Keratinocyte (primary cell): Measurements from ENCODE around the gene NPAS3.

Experiments
- EZH2 ChIP-seq: IDR thresholded peaks from one replicate; pipeline ENCODE4 v1.6.1; 2012; ENCODE audit warnings: inconsistent platforms, mild to moderate bottlenecking, low read length, moderate library complexity
- TF ChIP-seq, protein P1 (sequence below), 3 experiments: IDR thresholded peaks in 1 of 3; conservative IDR thresholded peaks in 1 of 3; optimal IDR thresholded peaks in 1 of 3; 2 replicates in 2 of 3; 3 replicates in 1 of 3; pipeline versions ENCODE3 to v1.5.1; 2011; ENCODE audit warnings: low read length in 3 of 3, mild to moderate bottlenecking in 3 of 3, moderate library complexity in 2 of 3, control low read depth in 1 of 3, inconsistent platforms in 1 of 3; ENCODE audit not compliant: insufficient read depth in 2 of 3; ENCODE audit errors: extremely low read depth in 1 of 3

DNA sequence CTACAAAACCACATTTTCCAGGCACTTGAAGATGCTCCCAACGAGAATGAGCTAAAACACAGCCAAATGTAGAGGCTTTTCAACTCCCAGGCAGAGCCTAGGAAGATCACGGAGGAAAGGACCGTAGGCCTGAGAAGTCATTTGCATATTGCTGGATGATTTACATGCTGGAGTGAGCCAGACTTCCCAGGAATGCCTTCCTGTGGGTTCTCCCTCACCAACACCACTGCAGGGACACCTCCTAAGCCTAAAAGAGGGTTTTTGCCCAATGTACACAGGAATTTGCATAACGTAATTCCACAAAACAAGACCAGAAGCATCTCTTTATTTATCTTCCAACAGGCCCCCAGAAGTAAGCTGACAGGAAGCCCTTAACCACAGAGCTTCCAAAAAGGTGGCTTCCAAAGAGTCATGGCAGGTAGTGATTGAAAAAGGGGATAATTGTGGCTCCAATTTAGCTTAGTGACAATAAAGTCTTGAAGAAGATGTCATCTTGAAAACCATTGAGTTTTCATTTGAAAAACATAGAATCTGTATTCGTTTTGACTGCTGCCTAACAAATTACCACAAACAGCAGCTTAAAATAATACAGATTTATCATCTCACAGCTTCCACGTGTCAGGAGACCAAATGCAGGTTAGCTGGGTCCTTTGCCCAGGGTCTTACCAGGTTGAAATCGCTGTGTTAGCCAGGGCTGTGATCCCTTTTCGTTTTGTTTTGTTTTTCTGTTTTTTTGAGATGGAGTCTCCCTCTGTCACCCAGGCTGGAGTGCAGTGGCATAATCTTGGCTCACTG is 896.0 kb downstream of the NPAS3 start:
- TF ChIP-seq, protein P1, sequence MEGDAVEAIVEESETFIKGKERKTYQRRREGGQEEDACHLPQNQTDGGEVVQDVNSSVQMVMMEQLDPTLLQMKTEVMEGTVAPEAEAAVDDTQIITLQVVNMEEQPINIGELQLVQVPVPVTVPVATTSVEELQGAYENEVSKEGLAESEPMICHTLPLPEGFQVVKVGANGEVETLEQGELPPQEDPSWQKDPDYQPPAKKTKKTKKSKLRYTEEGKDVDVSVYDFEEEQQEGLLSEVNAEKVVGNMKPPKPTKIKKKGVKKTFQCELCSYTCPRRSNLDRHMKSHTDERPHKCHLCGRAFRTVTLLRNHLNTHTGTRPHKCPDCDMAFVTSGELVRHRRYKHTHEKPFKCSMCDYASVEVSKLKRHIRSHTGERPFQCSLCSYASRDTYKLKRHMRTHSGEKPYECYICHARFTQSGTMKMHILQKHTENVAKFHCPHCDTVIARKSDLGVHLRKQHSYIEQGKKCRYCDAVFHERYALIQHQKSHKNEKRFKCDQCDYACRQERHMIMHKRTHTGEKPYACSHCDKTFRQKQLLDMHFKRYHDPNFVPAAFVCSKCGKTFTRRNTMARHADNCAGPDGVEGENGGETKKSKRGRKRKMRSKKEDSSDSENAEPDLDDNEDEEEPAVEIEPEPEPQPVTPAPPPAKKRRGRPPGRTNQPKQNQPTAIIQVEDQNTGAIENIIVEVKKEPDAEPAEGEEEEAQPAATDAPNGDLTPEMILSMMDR (optimal IDR thresholded peaks at IDR 0.05 in 1 of 3, IDR thresholded peaks at IDR 0.05 in 1 of 3, conservative IDR thresholded peaks at IDR 0.05 in 1 of 3; ENCODE audit: extremely low read depth in 1 of 3, insufficient read depth in 2 of 3, low read length in 3 of 3): no peak
- TF ChIP-seq EZH2: no peak
